Cardiac muscle cell (in vitro differentiated cells and primary cell): ENCODE data around the gene AADACL3. TPM values are rescaled to one million over a fixed set of nuclear protein-coding genes. Genes with fewer than 3 reads are reported as not detected.
"Not testable (repeated sequence)": the region's sequence is repeated elsewhere in the genome, so short reads cannot be mapped to it uniquely, and the experiment has no call there.

Experiments
- DNase-seq, 2 donors: peaks; one replicate each; pipeline versions ENCODE4 v3.0.0 to v3.0.0-alpha.2; 2010 to 2017; ENCODE audit warnings: low read depth in 1 of 2, low spot score in 1 of 2
- H3K27ac ChIP-seq: fragments of 200-600 bp; sonication (generic); 2 replicates; pipeline ENCODE4 v1.5.1; 2016
- H3K27me3 ChIP-seq: fragments of 200-600 bp; sonication (generic); 2 replicates; pipeline ENCODE4 v1.6.0; 2016; ENCODE audit warnings: control low read depth
- H3K36me3 ChIP-seq: fragments of 200-600 bp; sonication (generic); 2 replicates; pipeline ENCODE4 v1.5.1; 2016; ENCODE audit warnings: control low read depth
- H3K4me1 ChIP-seq: fragments of 200-600 bp; sonication (generic); 2 replicates; pipeline ENCODE4 v1.8.1; 2017; ENCODE audit warnings: low read depth, mild to moderate bottlenecking, mixed run types
- H3K4me3 ChIP-seq: fragments of 200-600 bp; sonication (generic); 2 replicates; pipeline ENCODE4 v1.5.1; 2016; ENCODE audit warnings: mild to moderate bottlenecking
- H3K9me3 ChIP-seq: fragments of 200-600 bp; sonication (generic); 2 replicates; pipeline ENCODE4 v1.5.1; 2017; ENCODE audit warnings: low read depth, mild to moderate bottlenecking, control low read depth
- polyA plus RNA-seq: library from polyadenylated mRNA; unstranded; fragments of >200 nt; fragmentation: Nextera tagmentation; extraction: Ambion mirVana; gene quantifications from 2 replicates; pipeline ENCODE4 v1.2.1, GENCODE V29; 2016
- total RNA-seq: library from RNA; depleted of rRNA; stranded (reverse); fragments of >200 nt; gene quantifications from 2 replicates; pipeline ENCODE4 v1.2.3, GENCODE V29; 2016
- TF ChIP-seq, protein P1 (sequence below): IDR thresholded peaks from 2 replicates; pipeline ENCODE4 v1.5.1; 2012; ENCODE audit warnings: low read depth, mild to moderate bottlenecking, low read length

AADACL3 gene
- total and polyA plus RNA-seq, 2 experiments from 2014 or later = not detected

DNA sequence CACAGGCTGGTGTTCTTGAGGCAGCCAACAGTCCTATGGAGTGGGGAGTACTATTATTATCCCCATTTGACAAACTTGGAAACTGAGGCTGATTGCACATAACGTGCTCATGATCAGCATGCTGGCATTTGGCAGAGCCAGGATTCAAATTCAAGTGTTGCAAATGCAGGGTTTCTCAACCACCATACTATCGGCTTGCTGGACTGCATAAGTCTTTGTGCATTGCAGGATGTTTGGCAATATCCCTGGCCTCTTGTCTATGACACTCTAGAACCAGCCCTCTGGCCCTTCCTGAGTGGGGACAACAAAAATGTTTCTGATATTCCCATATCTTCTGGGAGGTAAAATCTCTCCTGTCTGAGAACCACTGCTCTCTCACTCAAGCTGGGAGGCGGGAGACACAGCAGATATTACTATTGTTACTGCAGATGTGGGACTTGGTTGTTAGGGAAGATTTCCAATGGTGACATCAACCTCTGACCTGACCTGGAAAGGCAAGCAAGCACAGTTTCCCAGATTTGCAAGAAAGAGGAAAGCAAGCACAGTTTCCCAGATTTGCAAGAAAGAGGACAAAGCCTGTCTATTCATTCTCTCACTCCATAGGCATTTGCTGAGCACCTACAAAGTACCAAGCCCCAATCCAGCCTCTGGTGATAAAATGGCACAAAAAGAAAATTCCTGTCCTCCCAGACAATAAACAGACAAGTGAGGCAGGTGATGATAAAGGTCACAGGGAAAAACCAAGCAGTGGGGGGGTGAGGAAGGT lies 1.0 kb upstream of the AADACL3 start:
- Histone ChIP-seq H3K27ac (no peak overlapping the region), H3K36me3 (no peaks in the 10 kb centered on the region), H3K9me3 (no peaks in the 10 kb centered on the region), H3K4me3 (no peak overlapping the region), H3K27me3 (no peaks in the 10 kb centered on the region), H3K4me1 (no peaks in the 10 kb centered on the region)
- peak in 1 of 2 donors; percentile 19 for DNase-seq
- TF ChIP-seq, protein P1, sequence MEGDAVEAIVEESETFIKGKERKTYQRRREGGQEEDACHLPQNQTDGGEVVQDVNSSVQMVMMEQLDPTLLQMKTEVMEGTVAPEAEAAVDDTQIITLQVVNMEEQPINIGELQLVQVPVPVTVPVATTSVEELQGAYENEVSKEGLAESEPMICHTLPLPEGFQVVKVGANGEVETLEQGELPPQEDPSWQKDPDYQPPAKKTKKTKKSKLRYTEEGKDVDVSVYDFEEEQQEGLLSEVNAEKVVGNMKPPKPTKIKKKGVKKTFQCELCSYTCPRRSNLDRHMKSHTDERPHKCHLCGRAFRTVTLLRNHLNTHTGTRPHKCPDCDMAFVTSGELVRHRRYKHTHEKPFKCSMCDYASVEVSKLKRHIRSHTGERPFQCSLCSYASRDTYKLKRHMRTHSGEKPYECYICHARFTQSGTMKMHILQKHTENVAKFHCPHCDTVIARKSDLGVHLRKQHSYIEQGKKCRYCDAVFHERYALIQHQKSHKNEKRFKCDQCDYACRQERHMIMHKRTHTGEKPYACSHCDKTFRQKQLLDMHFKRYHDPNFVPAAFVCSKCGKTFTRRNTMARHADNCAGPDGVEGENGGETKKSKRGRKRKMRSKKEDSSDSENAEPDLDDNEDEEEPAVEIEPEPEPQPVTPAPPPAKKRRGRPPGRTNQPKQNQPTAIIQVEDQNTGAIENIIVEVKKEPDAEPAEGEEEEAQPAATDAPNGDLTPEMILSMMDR = no peak

DNA sequence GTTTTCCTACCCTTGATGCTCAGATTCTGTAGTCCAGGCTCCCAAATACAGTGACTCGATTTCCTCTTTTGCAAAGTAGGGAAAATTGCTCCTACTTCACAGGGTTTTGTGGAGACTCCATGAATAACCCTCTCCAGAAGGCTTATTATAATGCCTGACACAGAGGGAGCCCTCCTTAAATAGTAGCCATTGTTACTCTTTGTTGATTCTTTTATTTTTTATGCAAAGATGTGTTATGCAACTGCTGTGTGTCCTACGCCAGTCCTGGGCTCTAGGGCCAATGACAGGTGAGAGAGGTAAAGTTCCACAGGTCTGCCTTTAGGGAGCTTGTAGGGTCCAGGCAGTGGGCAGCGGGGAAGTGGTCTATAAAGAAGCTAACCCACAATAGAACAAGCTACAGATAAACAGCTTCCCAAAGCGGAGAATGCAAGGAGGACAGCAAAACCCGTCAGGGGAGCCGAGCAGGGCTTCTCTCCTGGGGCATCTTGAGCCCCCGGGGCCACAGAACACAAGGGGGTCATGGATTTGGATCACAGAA lies 1.5 kb downstream of the AADACL3 start:
- Histone ChIP-seq H3K27ac (no peak overlapping the region), H3K36me3 (no peaks in the 10 kb centered on the region), H3K27me3 (no peaks in the 10 kb centered on the region), H3K4me3 (no peak overlapping the region), H3K9me3 (no peaks in the 10 kb centered on the region), H3K4me1 (no peaks in the 10 kb centered on the region)
- no peak for DNase-seq
- TF ChIP-seq, protein P1 = no peak

DNA sequence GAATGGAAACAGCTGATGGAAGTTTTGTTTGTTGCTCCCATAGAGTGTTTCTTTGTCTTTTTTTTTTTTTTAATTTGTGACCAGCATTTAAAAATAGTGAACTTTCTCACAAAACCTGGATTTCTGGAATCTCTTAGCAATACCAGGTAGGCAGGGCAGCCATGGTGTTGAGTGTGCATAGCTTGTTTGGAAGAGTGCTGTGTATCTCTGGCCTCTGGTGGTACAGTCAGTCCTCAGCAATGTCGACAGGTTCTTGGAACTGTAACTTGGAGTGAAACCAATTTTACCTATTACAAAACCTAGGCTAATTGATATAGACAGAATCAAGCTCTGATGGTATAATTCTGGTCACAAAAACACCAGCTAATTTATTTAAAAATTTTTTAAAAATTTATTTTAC lies 6.7 kb downstream of the AADACL3 start:
- no peaks in the 10 kb centered on the region for H3K4me1 ChIP-seq
- DNase-seq = peak in 1 of 2 donors; percentile 1
- no peaks in the 10 kb centered on the region for H3K27me3 ChIP-seq
- no peak overlapping the region for H3K4me3 ChIP-seq
- no peaks in the 10 kb centered on the region for H3K36me3 ChIP-seq
- TF ChIP-seq, protein P1 = no peak
- no peak overlapping the region for H3K27ac ChIP-seq
- H3K9me3 ChIP-seq = no peaks in the 10 kb centered on the region

DNA sequence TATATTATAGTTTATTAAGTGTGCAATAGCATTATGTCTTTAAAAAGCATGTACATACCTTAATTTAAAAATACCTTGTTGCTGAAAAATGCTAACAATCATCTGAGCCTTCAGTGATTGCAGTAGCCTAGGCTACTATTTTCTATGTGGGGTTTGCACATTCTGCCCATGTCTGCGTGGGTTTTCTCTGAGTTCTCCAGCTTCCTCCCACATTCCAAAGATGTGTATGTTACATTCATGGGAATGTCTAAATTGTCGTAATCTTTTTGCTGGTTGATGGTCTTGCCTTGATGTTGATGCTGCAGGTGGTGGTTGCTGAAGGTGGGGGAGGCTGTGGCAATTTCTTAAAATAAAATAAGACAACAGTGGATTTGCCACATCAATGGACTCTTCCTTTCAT lies 12.5 kb downstream of the AADACL3 start:
- no peak for DNase-seq
- Histone ChIP-seq H3K27me3 (no peaks in the 10 kb centered on the region), H3K4me1 (no peaks in the 10 kb centered on the region), H3K36me3 (no peaks in the 10 kb centered on the region), H3K9me3 (no peaks in the 10 kb centered on the region), H3K27ac (no peak overlapping the region), H3K4me3 (no peak overlapping the region)
- TF ChIP-seq, protein P1 = no peak

DNA sequence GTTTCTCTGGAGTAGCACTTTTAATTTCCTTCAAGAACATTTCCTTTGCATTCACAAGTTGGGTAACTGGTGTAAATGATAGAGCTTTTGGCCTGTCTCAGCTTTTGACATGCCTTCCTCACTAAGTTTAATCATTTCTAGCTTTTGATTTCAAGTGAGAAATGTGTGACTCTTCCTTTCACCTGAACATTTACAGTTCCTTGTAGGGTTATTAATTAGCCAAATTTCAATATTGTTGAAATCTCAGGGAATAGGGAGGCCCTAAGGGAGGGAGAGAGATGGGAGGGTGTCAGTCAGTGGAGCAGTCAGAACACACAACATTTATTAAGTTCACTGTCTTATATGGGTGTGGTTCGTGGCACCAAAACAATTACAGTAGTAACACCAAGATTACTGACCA lies 14.2 kb downstream of the AADACL3 start:
- no peaks in the 10 kb centered on the region for H3K27me3 ChIP-seq
- H3K9me3 ChIP-seq = no peaks in the 10 kb centered on the region
- H3K27ac ChIP-seq = no peak overlapping the region
- no peak for DNase-seq
- no peaks in the 10 kb centered on the region for H3K4me1 ChIP-seq
- H3K4me3 ChIP-seq = no peak overlapping the region
- H3K36me3 ChIP-seq = no peaks in the 10 kb centered on the region
- TF ChIP-seq, protein P1 = no peak

DNA sequence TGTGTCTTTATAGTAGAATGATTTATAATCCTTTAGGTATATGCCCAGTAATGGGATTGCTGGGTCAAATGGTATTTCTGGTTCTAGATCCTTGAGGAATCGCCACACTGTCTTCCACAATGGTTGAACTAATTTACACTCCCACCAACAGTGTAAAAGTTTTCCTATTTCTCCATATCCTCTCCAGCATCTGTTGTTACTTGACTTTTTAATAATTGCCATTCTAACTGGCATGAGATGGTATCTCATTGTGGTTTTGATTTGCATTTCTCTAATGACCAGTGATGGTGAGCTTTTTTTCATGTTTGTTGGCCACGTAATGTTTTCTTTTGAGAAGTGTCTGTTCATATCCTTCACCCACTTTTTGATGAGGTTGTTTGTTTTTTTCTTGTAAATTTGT lies 15.2 kb downstream of the AADACL3 start:
- not testable (repeated sequence) for H3K4me3 ChIP-seq, H3K36me3 ChIP-seq, DNase-seq, H3K4me1 ChIP-seq, H3K27ac ChIP-seq, H3K9me3 ChIP-seq, H3K27me3 ChIP-seq
